Astrocyte of the cerebellum (primary cell): ENCODE results near the gene BUB1B.

ENCODE experiments used
- DNase-seq: peaks from one replicate; pipeline ENCODE4 v3.0.0-alpha.2; 2011; ENCODE audit warnings: low read depth
- H3K4me3 ChIP-seq: 2 replicates; pipeline ENCODE4 v1.5.1; 2011; ENCODE audit warnings: mild to moderate bottlenecking, low read depth, low read length, moderate library complexity
- in situ Hi-C: cut with HindIII; loops from 2 replicates; pipeline ENCODE4 v1.10.0; 2017; ENCODE audit warnings: low sequenced_read_pairs
- TF ChIP-seq, protein P1 (sequence below): IDR thresholded peaks from 2 replicates; pipeline ENCODE4 v1.5.1; 2012; ENCODE audit warnings: low read length, low read depth, moderate library complexity, mild to moderate bottlenecking; ENCODE audit errors: missing control alignments

The BUB1B gene

DNA sequence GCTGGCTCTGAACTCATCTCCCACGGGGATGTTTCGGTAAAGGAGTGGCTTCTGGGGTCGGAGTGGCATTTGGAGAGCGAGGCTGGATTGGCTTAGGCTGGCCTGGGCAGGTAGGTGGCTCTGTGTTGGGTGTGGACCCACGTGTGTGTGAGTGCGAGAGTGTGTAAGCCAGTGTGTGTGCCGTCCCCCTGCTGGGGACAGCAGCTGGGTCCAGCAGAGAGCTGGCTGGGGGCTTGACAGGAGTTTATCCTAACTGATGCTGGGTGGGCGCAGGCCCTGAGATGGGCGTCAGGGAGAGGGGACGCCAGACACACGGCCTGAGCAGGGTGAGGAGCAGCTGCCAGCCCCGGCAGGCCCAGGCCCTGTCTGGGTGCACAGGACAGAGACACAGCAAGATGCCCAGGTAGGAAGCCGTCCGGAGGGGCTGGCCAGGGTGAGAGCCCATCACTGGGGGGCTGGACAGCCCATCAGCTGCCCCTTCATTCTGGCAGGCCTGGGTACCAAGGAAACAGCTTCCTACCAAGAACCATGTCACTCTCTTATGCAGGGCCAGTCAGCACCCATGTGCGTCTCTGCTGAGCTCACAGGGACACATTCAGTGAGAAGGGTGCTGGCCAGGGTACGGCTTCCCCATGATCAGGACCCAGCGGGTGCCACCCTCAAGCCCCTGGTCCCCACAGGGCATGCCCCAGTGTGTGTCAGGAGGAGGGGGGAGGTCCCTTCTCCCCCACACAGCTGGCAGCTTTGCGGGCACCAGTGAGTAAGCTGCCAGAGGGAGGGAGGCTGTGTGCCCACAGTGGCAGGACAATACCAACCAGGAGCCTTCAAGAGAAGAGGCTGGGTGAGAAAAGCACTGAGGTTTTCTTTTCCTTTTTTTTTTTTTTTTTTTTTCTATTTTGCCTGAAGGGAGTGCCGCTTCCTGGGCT is 79.1 kb downstream of the BUB1B start:
- TF ChIP-seq, protein P1, sequence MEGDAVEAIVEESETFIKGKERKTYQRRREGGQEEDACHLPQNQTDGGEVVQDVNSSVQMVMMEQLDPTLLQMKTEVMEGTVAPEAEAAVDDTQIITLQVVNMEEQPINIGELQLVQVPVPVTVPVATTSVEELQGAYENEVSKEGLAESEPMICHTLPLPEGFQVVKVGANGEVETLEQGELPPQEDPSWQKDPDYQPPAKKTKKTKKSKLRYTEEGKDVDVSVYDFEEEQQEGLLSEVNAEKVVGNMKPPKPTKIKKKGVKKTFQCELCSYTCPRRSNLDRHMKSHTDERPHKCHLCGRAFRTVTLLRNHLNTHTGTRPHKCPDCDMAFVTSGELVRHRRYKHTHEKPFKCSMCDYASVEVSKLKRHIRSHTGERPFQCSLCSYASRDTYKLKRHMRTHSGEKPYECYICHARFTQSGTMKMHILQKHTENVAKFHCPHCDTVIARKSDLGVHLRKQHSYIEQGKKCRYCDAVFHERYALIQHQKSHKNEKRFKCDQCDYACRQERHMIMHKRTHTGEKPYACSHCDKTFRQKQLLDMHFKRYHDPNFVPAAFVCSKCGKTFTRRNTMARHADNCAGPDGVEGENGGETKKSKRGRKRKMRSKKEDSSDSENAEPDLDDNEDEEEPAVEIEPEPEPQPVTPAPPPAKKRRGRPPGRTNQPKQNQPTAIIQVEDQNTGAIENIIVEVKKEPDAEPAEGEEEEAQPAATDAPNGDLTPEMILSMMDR, result no peak
- in situ Hi-C loops, result no loop called here
- DNase-seq, result no peak
- no peak overlapping the region for H3K4me3 ChIP-seq

DNA sequence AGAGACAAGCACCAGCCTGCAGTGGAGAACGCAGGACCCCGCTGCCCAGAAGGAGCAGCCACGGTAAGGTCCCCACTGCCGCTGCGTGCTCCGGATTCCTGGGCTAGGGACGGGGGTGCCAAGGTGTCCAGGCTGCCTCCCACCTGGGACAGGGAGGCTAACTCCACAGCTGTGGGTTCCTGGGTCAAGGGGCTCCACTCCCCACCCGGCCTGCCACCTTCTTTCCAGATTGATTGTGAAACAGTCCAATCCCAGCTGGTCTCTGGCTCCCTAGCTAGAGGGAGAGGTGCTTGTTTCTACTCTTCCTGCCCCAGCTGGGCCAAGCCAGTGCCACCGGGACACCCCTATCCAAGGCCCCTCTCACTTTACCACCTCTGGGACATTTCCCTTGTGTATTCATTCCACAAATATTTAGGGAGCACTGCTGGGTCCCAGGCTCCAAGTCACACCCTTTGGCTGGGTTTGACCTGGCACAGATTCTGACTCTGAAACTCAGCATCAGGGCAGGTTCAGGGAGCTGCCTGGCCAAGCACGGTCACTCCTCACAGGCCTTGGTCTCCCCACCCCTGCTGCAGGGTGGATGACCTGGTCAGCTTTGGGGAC is 79.9 kb downstream of the BUB1B start:
- in situ Hi-C loops, result no loop called here
- no peak for DNase-seq
- TF ChIP-seq, protein P1, result no peak
- no peak overlapping the region for H3K4me3 ChIP-seq

DNA sequence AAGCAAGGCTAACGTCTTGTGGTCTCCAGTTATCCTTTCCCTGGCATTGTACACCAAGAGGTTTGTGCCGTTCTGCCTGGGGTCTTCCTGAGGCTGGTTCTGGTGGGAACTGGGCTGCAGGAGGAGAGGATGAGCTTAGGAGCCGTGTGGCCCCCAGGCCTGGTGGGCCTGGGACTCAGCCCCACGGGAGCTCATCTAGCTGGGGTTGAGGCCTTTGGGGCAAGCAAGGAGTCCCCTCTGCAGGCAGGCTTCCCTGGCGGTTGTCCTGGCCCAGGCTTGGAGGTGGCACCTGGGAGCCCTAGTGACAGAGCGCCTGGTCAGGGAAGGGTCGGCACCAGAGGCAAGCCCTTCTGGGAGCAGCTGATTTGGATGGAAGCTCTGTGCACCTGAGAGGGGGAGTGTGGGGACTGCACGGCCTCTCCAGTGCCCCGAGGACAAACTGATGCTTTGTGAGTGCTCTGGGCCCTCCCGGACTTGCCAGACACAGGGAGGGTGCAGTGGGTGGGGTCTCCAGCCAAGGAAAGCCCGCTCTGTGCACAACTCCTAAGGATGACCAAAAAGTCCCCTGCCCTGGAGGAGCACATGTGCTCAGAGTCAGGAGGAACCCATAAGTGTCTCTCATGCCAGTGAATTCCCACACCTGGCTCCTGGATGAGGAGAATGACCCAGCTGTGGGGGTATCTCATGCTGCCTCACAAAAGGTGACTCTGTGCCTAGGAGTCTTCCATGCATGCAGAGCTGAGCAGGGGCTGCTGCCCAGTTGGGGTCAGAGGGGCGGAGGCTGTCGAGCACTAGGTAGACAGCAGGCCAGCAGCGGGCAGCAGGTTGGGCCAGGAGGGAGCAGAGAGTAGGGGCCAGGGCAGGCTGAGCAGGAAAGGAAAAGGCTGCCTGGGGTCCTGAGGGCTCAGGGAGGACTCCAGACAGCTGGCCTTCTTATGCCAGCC is 80.7 kb downstream of the BUB1B start:
- no peak for DNase-seq
- no peak overlapping the region for H3K4me3 ChIP-seq
- TF ChIP-seq, protein P1, result no peak
- in situ Hi-C loops, result no loop called here

DNA sequence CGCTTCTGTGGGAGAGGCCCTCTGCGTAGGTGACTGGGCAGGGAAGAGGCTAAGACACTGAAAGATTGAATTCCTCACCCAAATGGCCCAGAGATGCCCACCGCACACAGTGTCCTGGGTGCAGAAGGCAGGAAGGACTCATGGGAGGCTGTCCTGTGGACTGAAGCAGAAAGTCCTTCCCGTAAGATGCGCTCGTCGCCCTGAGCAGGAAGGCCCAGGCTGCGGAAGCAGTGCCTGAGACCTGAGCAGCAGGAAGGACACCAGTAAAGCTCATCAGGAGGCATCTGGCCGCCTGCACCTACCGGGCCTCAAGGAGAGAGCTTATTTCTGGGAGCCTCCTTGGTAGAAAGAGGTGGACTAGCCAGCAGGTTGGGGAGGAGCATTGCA is 81.3 kb downstream of the BUB1B start:
- DNase-seq, result no peak
- in situ Hi-C loops, result no loop called here
- TF ChIP-seq, protein P1, result no peak
- H3K4me3 ChIP-seq, result no peak overlapping the region

DNA sequence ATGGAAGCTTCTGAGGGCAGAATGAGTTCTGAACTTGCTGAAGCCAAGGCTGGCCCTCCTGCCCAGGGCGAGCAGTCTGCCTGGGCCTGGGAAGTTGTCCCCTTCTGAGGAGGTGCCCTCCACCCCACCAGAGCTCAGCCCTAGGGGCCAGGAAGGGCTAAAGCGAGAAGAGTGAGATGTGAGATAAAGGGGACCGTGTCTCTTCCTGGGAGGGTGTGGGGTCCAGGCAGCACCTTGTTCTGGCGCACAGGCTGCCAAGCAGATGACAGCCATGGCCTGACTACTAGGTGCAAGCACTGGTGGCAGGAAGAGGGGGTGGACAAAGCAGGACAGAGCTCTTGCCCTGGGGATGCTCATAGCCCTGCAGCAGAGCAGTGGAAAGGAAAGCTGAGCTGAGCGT is 81.7 kb downstream of the BUB1B start:
- in situ Hi-C loops, result no loop called here
- H3K4me3 ChIP-seq, result no peak overlapping the region
- DNase-seq, result no peak
- TF ChIP-seq, protein P1, result no peak

DNA sequence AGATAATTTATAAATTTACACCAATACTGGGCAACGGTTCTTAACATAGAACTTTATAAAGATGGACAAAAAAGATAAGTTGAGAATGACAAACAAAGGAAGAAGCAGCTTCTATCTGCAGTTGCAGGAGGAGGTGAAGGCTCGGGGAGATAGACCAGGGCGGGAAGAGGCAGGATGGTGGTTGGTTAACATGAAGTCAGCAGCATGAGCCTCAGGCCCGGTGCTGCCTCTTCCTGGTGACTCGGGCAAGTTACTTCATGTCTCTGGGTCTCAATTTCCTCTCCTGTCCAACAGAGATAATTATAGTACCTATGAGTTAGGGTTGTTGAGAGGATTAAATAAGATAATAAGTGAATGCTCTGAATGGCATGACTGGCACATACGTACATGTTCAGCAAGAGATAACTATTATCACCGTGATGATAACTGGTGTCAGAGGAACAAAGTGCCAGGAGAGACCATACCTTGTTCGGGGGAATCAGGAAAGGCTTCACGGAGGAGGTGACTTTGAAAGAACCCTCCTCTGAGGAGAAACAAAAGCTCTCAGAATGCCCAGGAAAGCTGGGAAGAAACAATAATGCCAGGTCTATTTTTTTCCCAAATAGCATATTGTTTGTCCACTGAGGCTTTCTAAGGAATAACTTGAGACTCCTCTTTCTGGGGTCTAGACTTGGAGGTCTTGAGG is 82.4 kb downstream of the BUB1B start:
- H3K4me3 ChIP-seq, result no peak overlapping the region
- in situ Hi-C loops, result no loop called here
- no peak for DNase-seq
- TF ChIP-seq, protein P1, result no peak
